ENCODE data around the gene LRIT2. TPM values are rescaled to one million over a fixed set of nuclear protein-coding genes. Genes with fewer than 3 reads are reported as not detected.

Gene LRIT2
- total RNA-seq, 1 donor from 2014 or later: not detected

GRCh38 chr10:84201682-84202081, 23.7 kb downstream of the LRIT2 start:
- H3K4me3 ChIP-seq (ENCODE audit: low read depth, low read length): no peak overlapping the region
- TF ChIP-seq, protein P1, sequence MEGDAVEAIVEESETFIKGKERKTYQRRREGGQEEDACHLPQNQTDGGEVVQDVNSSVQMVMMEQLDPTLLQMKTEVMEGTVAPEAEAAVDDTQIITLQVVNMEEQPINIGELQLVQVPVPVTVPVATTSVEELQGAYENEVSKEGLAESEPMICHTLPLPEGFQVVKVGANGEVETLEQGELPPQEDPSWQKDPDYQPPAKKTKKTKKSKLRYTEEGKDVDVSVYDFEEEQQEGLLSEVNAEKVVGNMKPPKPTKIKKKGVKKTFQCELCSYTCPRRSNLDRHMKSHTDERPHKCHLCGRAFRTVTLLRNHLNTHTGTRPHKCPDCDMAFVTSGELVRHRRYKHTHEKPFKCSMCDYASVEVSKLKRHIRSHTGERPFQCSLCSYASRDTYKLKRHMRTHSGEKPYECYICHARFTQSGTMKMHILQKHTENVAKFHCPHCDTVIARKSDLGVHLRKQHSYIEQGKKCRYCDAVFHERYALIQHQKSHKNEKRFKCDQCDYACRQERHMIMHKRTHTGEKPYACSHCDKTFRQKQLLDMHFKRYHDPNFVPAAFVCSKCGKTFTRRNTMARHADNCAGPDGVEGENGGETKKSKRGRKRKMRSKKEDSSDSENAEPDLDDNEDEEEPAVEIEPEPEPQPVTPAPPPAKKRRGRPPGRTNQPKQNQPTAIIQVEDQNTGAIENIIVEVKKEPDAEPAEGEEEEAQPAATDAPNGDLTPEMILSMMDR (conservative IDR thresholded peaks at IDR 0.05; ENCODE audit: low read depth, low read length): no peak
- DNase-seq (ENCODE audit: low read depth): no peak

DNA sequence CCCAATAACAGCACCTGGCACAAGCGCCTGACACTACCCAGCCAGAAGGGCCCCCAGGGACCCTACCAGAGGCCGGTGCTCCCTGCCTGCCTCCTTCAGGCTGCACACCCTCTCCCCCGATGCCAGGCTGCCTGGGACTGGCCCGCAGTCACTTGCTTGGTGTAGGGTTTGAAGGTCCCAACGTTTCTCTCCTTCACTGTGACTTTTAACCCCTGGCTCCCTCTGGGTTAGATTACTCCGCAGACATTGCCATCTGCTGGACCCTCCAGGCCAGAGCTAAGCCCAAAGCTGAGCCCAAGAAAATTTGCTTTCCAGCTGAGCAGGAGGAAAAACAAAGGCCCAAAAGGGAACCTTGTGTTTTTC, 24.1 kb downstream of the LRIT2 start:
- TF ChIP-seq, protein P1 (conservative IDR thresholded peaks at IDR 0.05; ENCODE audit: low read depth, low read length): peak; percentile 35
- no peak for DNase-seq (ENCODE audit: low read depth)
- no peak overlapping the region for H3K4me3 ChIP-seq (ENCODE audit: low read depth, low read length)

DNA sequence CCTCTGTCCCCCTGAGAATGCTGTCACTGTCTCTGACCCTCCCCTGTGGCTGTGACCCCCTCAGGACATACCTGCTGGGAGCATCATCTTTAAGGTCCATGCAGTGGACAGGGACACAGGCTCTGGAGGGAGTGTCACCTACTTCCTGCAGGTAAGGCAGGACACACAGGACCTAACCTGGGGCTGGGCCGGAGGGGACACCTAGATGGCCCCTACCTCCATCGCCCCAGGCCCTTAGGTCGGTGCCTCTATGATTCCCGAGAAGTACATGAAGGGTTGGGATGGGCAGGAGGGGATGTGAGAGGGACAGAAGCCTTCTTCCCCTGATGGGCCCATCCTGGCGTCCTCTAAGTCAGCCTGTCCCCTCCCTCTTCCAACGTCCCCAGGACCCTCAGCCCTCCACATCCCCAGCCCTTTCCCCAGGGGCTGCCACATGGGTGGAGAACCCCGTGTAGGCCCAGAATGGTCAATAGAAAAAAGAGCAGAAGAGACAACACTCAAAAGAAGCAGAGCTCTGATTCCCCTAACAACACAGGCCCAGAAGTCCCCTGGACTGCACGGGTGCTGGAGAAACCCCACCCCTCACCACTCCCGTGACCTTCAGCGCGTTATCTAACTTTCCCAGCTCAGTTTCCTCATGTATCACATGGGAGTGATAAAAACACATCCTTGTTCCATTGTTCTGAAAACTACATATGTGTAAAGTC, 24.7 kb downstream of the LRIT2 start:
- TF ChIP-seq, protein P1 (conservative IDR thresholded peaks at IDR 0.05; ENCODE audit: low read depth, low read length): no peak
- no peak overlapping the region for H3K4me3 ChIP-seq (ENCODE audit: low read depth, low read length)
- no peak for DNase-seq (ENCODE audit: low read depth)

GRCh38 chr10:84198206-84198915, 27.0 kb downstream of the LRIT2 start:
- no peak overlapping the region for H3K4me3 ChIP-seq (ENCODE audit: low read depth, low read length)
- TF ChIP-seq, protein P1 (conservative IDR thresholded peaks at IDR 0.05; ENCODE audit: low read depth, low read length): no peak
- DNase-seq (ENCODE audit: low read depth): no peak

DNA sequence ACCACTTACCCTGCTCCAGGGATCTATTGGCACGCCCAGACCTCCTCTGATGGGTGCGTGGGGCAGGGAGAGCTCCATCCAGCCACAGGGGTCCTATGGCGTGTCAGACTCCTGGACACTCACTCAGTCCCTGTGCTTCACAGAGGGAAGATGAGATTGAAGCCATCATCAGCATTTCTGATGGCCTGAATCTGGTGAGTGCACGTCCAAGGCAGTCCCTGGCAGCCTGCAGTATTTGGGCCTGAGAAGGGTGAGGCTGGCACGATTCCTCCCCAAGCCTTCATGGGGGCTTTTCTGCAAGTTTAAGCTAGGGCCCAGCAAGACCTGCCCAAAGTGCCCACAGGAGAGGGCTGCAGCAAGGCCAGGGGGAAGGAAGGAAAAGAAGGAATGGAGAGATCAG, 27.7 kb downstream of the LRIT2 start:
- TF ChIP-seq, protein P1 (conservative IDR thresholded peaks at IDR 0.05; ENCODE audit: low read depth, low read length): no peak
- no peak overlapping the region for H3K4me3 ChIP-seq (ENCODE audit: low read depth, low read length)
- DNase-seq (ENCODE audit: low read depth): no peak

GRCh38 chr10:84196941-84197340, 28.4 kb downstream of the LRIT2 start:
- TF ChIP-seq, protein P1 (conservative IDR thresholded peaks at IDR 0.05; ENCODE audit: low read depth, low read length): no peak
- H3K4me3 ChIP-seq (ENCODE audit: low read depth, low read length): no peak overlapping the region
- no peak for DNase-seq (ENCODE audit: low read depth)
